GM20431 (cell line): ENCODE results near the gene HOXC12.

Source experiments
- in situ Hi-C: fragments of 300-500 bp; cut with MseI, MboI; formaldehyde crosslinking; loops from one replicate; pipeline ENCODE4 v1.15.0; 2020; ENCODE audit warnings: low sequenced_read_pairs; ENCODE audit not compliant: unreplicated experiment

The HOXC12 gene

GRCh38 chr12:53953831-53954693 is 641 bp upstream of the HOXC12 start:
- in situ Hi-C loops, result no loop called here

- in situ Hi-C loops, result no loop called here
Measured at GRCh38 chr12:53955036-53955775, 503 bp downstream of the HOXC12 start.

GRCh38 chr12:53955776-53956250 is 1.1 kb downstream of the HOXC12 start:
- in situ Hi-C loops, result no loop called here

- in situ Hi-C loops, result no loop called here
Measured at GRCh38 chr12:53956251-53956887, 1.7 kb downstream of the HOXC12 start.

- in situ Hi-C loops, result no loop called here
Measured at GRCh38 chr12:53956914-53957536, 2.3 kb downstream of the HOXC12 start.

GRCh38 chr12:53958128-53958527 is 3.4 kb downstream of the HOXC12 start:
- in situ Hi-C loops, result no loop called here

GRCh38 chr12:53959314-53959713 is 4.6 kb downstream of the HOXC12 start:
- in situ Hi-C loops, result no loop called here

- in situ Hi-C loops, result no loop called here
Measured at GRCh38 chr12:53960187-53961024, 5.7 kb downstream of the HOXC12 start.

GRCh38 chr12:53961025-53961761 is 6.5 kb downstream of the HOXC12 start:
- in situ Hi-C loops, result no loop called here

- in situ Hi-C loops, result no loop called here
Measured at GRCh38 chr12:53963005-53963404, 8.3 kb downstream of the HOXC12 start.

GRCh38 chr12:53963434-53964314 is 9.0 kb downstream of the HOXC12 start:
- in situ Hi-C loops, result no loop called here

- in situ Hi-C loops, result no loop called here
Measured at GRCh38 chr12:53964315-53964713, 9.6 kb downstream of the HOXC12 start.

- in situ Hi-C loops, result no loop called here
Measured at GRCh38 chr12:53965281-53966084, 10.8 kb downstream of the HOXC12 start.

GRCh38 chr12:53966085-53966384 is 11.3 kb downstream of the HOXC12 start:
- in situ Hi-C loops, result no loop called here

- in situ Hi-C loops, result no loop called here
Measured at GRCh38 chr12:53966385-53967133, 11.9 kb downstream of the HOXC12 start.

GRCh38 chr12:53967421-53967925 is 12.8 kb downstream of the HOXC12 start:
- in situ Hi-C loops, result no loop called here
